Activated CD4-positive, alpha-beta memory T cell treated with anti-CD3 and anti-CD28 coated beads for 36 hours (primary cell): ENCODE results near the gene TMCC3. TPM values are rescaled to one million over a fixed set of nuclear protein-coding genes. Genes with fewer than 3 reads are reported as not detected.

Experiments used
- CTCF ChIA-PET: fragments of 350-600 bp; sonication (Branson Sonifier 250); formaldehyde crosslinking; loops from one replicate; lab custom pipeline; 2021; ENCODE audit warnings: antibody characterized with exemption, inconsistent platforms; lab: Charles Lee
- POLR2A ChIA-PET: fragments of 350-600 bp; sonication (Branson Sonifier 250); formaldehyde crosslinking; loops from one replicate; lab custom pipeline; 2021; ENCODE audit warnings: antibody characterized with exemption; lab: Charles Lee
- DNase-seq: peaks from one replicate; pipeline ENCODE4 v3.0.0-alpha.2; 2020
- H3K27ac Mint-ChIP-seq: one replicate; pipeline ENCODE4 v1.8.0; 2021; ENCODE audit warnings: mixed read lengths
- H3K27me3 Mint-ChIP-seq: one replicate; pipeline ENCODE4 v1.8.0; 2021; ENCODE audit warnings: mixed read lengths
- H3K36me3 Mint-ChIP-seq: one replicate; pipeline ENCODE4 v1.8.0; 2021; ENCODE audit warnings: mixed read lengths
- H3K4me1 Mint-ChIP-seq: one replicate; pipeline ENCODE4 v1.8.0; 2021; ENCODE audit warnings: low read depth, mixed read lengths
- H3K4me3 Mint-ChIP-seq: one replicate; pipeline ENCODE4 v1.8.0; 2021; ENCODE audit warnings: mild to moderate bottlenecking, mixed read lengths
- H3K9me3 Mint-ChIP-seq: one replicate; pipeline ENCODE4 v1.8.0; 2021; ENCODE audit warnings: mixed read lengths
- intact Hi-C: fragments of 100-400 bp; cut with micrococcal nuclease; formaldehyde crosslinking; loops from one replicate; pipeline ENCODE4 v1.15.1; 2023
- total RNA-seq, 2 experiments: library from RNA; stranded (reverse); gene quantifications; one replicate each; pipeline ENCODE4 v1.2.3, GENCODE V29; 2021

The TMCC3 gene
- total RNA-seq, 2 experiments from 2014 or later, result 0.36 to 0.43 TPM

DNA sequence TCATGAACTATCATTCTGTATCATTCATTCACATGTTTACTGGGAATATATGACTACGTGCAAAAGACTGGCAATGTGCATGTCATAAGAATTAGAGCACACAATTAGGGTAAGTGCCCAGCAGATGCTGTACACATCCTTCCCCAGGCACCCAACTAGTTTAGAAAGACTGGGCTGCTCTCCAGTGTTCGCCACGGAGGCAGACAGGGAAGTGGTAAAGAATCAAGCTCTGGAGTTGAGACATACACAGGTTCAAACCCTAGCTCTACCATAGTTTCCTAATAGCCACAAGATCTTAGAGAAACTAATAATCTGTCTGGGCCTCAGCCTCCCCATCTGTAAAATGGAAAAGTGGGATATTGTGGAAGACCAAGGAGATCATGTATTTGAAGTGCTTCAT lies 6.8 kb downstream of the TMCC3 start:
- ChIA-PET POLR2A (no interaction called here), CTCF (interaction anchor here (1.5 kb wide), 1 partner anchor 40 kb away, joined by 5 read pairs; no protein-coding TSS in a partner anchor)
- Mint-ChIP-seq H3K27ac (no peak overlapping the region), H3K27me3 (peaks cover 40% of the 10 kb centered on the region), H3K36me3 (no peaks in the 10 kb centered on the region), H3K4me1 (peaks cover 32% of the 10 kb centered on the region), H3K4me3 (no peak overlapping the region), H3K9me3 (no peaks in the 10 kb centered on the region)
- no peak for DNase-seq
- intact Hi-C loops, result loop anchor here (1.0 to 10.0 kb wide), 9 partner anchors 22 to 489 kb away; partner anchors contain the start of gene CEP83

DNA sequence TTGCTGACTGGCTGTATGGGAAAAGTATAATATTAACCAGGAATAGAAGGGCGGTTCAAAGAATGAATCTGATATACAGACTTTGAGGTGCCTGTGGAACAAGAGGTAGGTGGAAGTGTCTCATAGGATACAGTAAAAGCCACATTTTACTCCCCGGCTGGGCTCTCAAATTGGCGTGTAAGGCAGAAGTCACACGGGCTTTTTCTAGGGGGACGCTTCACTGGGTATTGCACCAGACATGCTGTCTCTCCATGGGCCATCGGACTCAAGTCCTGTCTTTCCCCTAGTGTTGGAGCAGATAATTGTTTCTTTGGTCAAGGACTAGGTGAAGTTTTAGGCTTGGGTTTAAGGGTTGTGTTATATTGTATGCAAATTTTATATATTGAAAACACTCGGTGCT lies 9.1 kb downstream of the TMCC3 start:
- peaks cover 32% of the 10 kb centered on the region for H3K4me1 Mint-ChIP-seq
- DNase-seq, result no peak
- no peaks in the 10 kb centered on the region for H3K9me3 Mint-ChIP-seq
- H3K4me3 Mint-ChIP-seq, result no peak overlapping the region
- POLR2A ChIA-PET, result no interaction called here
- CTCF ChIA-PET, result interaction anchor here (1.1 kb wide), 1 partner anchor 20 kb away, joined by 9 read pairs; no protein-coding TSS in a partner anchor
- intact Hi-C loops, result loop anchor here (2.0 to 10.0 kb wide), 7 partner anchors 46 to 486 kb away; no protein-coding TSS in a partner anchor
- no peak overlapping the region for H3K27ac Mint-ChIP-seq
- no peaks in the 10 kb centered on the region for H3K36me3 Mint-ChIP-seq
- peaks cover 33% of the 10 kb centered on the region for H3K27me3 Mint-ChIP-seq

DNA sequence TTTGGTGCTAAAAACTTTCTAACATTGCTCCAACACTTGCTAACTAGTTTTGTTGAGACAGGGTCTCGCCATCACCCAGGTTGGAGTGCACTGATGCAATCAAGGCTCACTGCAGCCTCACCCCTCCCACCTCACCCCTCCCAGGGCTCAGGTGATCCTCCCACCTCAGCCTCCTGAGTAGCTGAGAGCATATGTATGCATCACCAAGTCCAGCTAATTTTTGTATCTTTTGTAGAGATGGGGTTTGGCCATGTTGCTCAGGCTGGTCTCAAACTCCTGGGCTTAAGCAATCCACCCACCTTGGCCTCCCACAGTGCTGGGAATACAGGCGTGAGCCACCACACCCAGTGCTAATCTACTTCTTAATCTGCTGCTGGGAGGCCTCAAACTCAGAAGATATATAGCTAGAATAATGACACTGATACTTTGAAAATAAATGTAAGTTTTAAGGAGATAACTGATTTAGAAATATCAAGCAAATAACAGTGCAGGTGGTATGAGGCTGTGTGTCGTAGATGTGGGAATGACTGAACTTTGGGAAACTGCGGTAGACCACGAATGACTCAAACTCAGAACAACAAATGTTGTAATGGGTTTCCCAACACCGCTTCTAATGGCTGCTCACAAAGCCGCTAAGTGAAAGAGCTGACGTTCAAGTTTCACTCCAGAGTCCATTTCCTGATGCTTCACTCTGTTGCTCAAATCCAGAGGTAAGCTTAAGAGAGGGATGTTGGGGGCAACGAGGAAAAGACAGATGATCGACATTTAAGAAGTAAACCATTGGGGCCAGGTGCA lies 10.0 kb downstream of the TMCC3 start:
- peak; percentile 81 for DNase-seq
- peaks cover 32% of the 10 kb centered on the region for H3K4me1 Mint-ChIP-seq
- no peaks in the 10 kb centered on the region for H3K36me3 Mint-ChIP-seq
- intact Hi-C loops, result loop anchor here (1.0 to 10.0 kb wide), 8 partner anchors 19 to 486 kb away; no protein-coding TSS in a partner anchor
- H3K9me3 Mint-ChIP-seq, result no peaks in the 10 kb centered on the region
- peak overlapping the region; percentile 9 for H3K4me3 Mint-ChIP-seq
- peak overlapping the region; percentile 44 for H3K27ac Mint-ChIP-seq
- POLR2A ChIA-PET, result interaction anchor here (0.7 to 0.9 kb wide), 3 partner anchors 19 to 42 kb away, joined by 3 to 4 read pairs (median 3); no protein-coding TSS in a partner anchor
- CTCF ChIA-PET, result interaction anchor here (1.1 kb wide), 1 partner anchor 19 kb away, joined by 9 read pairs; no protein-coding TSS in a partner anchor
- H3K27me3 Mint-ChIP-seq, result peaks cover 30% of the 10 kb centered on the region

DNA sequence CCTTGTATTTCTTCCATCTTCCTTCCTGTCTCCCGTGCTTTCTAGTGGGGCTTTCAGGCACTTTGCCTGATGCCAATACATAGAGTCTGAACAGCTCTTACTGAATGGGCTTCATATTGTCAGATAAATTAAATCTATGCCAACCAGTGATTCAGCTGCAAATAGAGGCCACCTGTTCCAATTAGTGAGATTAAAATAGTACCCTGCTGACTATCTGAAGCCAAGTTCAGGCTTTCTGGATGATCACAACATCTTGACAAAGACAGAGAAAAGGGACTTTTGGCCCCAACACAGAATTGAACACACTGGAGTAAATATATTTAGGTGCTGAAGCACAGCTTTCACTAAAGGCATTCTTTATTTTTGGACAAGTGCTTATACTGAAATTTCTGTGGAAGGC lies 11.8 kb downstream of the TMCC3 start:
- Mint-ChIP-seq H3K27ac (no peak overlapping the region), H3K36me3 (no peaks in the 10 kb centered on the region), H3K4me3 (no peak overlapping the region), H3K27me3 (peaks cover 30% of the 10 kb centered on the region), H3K9me3 (no peaks in the 10 kb centered on the region), H3K4me1 (peaks cover 17% of the 10 kb centered on the region)
- ChIA-PET CTCF (no interaction called here), POLR2A (no interaction called here)
- no peak for DNase-seq
- intact Hi-C loops, result no loop called here

DNA sequence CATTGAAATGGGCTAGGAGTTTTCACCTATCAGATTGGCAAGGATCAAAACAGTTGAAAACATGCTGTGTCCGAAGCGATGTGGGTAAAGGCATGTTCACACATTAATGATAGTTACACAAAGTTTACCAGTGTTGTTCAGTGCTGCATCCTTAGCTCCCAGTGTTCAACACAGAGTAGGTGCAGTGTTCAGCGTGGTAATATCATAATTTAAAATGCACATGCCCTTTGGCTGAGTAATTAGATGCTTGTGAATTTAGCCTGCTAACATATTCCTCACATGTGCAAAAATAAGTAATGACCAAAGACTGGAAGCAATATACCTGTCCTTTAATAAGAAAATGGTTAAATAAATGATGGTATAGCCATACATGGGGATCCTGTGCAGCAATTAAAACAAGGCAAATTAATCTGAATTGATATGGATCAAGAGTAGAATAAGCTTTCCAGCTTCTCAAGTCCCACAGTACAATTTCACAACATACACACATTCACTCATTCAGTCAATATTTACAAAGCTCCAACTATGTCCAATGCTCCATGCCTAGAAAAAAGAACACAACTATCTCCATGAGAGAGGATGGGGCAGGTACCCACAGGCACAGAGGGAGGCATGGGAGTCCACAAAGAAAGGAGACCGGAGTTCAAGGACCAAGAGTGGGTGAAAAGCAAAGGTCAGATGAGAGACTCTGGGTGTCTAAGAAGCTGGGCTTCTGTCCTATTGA lies 12.8 kb downstream of the TMCC3 start:
- ChIA-PET POLR2A (no interaction called here), CTCF (interaction anchor here (1.6 kb wide), 1 partner anchor 15 kb away, joined by 3 read pairs; no protein-coding TSS in a partner anchor)
- intact Hi-C loops, result no loop called here
- no peak overlapping the region for H3K4me3 Mint-ChIP-seq
- DNase-seq, result no peak
- no peaks in the 10 kb centered on the region for H3K9me3 Mint-ChIP-seq
- no peaks in the 10 kb centered on the region for H3K36me3 Mint-ChIP-seq
- H3K27ac Mint-ChIP-seq, result no peak overlapping the region
- peaks cover 13% of the 10 kb centered on the region for H3K4me1 Mint-ChIP-seq
- peaks cover 24% of the 10 kb centered on the region for H3K27me3 Mint-ChIP-seq

DNA sequence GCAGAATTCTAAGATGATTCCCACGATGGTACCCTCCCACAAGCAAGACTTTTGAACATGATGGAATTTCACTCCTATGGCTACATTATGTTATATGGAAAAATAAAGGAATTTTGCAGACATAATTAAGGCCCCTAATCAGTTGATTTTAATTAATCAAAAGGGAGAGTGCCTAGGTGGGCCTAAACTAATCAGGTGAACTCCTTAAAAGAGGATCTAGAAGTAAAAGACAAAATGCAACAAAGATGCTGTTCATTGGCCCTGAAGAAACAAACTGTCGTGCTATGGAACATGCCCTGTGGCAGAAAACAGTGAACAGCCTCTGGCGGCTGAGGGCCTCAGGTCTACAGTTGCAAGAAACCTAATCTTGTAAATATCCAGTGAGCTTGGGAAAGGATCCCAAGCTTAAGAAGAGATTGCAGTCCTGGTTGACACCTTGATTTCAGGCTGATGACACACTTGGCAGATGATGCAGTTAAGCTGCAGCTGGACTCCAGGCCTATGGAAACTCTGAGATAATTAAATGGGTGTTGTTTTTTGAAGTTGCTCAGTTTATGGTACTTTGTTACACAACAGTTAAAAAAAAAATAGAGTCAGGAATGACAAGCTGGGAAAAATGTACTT lies 13.8 kb downstream of the TMCC3 start:
- Mint-ChIP-seq H3K27ac (no peak overlapping the region), H3K9me3 (no peaks in the 10 kb centered on the region), H3K36me3 (no peaks in the 10 kb centered on the region), H3K4me3 (no peak overlapping the region), H3K4me1 (peaks cover 13% of the 10 kb centered on the region), H3K27me3 (peaks cover 19% of the 10 kb centered on the region)
- DNase-seq, result no peak
- ChIA-PET CTCF (interaction anchor here (1.6 kb wide), 1 partner anchor 14 kb away, joined by 3 read pairs; no protein-coding TSS in a partner anchor), POLR2A (interaction anchor here (0.6 kb wide), 1 partner anchor 16 kb away, joined by 3 read pairs; no protein-coding TSS in a partner anchor)
- intact Hi-C loops, result no loop called here

DNA sequence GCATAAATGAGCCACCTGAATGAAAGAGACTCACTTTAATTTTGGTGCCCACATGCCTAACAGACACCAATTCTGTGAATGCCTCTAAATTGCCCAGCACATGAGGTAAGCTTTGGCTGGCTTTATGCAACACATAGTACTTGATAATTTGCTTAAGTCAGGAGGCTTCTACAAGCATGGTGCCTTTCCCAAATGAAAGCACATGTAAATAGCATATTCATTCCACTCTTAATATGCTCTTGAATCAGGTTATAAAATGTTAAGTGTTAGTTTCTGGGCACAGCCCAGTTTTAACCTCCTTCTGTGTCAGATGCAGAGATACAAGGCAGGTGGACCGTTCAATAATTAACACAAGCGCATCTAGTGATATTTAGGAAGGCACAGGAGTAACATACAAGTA lies 15.6 kb downstream of the TMCC3 start:
- POLR2A ChIA-PET, result no interaction called here
- H3K27me3 Mint-ChIP-seq, result peaks cover 20% of the 10 kb centered on the region
- H3K9me3 Mint-ChIP-seq, result no peaks in the 10 kb centered on the region
- intact Hi-C loops, result no loop called here
- H3K27ac Mint-ChIP-seq, result no peak overlapping the region
- H3K4me1 Mint-ChIP-seq, result no peaks in the 10 kb centered on the region
- no peaks in the 10 kb centered on the region for H3K36me3 Mint-ChIP-seq
- CTCF ChIA-PET, result no interaction called here
- no peak overlapping the region for H3K4me3 Mint-ChIP-seq
- DNase-seq, result no peak

DNA sequence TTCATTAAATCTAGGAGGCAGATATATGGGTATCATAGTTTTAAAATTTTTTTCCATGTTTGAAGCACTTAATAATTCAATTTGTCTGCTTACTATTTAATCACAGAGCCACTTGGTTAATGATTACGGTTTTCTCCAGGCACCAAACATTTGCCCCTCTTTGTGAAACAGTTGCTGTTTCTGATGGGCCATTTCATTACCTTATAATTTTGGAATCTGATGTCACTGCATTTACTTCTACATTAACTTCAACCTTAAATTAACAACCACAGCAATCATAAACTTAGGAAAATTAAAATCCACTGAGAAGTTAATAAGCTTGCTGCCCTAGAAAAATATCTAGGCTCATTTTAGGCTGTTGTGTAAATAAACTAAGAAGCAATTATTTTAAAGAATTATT lies 17.0 kb downstream of the TMCC3 start:
- H3K4me1 Mint-ChIP-seq, result no peaks in the 10 kb centered on the region
- no peaks in the 10 kb centered on the region for H3K9me3 Mint-ChIP-seq
- DNase-seq, result no peak
- intact Hi-C loops, result no loop called here
- ChIA-PET CTCF (no interaction called here), POLR2A (no interaction called here)
- no peak overlapping the region for H3K27ac Mint-ChIP-seq
- no peak overlapping the region for H3K4me3 Mint-ChIP-seq
- peaks cover 18% of the 10 kb centered on the region for H3K27me3 Mint-ChIP-seq
- no peaks in the 10 kb centered on the region for H3K36me3 Mint-ChIP-seq

DNA sequence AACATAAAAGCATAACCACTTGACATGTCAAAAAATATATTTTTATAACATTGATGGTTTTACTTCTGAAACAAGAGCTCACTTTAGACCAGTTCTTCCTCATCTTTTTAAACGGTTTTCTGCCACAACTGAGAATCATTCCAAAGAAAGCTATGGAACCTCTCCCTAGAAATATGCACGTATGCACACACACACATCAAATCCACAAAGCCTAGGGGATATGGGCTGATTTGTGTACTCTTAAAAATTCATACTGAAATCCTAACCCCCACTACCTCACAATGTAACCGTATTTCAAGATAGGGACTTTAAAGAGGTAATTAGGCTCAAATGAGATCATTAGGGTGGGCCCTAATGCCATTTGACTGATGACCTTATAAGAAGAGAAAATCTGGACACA lies 19.3 kb downstream of the TMCC3 start:
- POLR2A ChIA-PET, result no interaction called here
- CTCF ChIA-PET, result no interaction called here
- DNase-seq, result no peak
- Mint-ChIP-seq H3K4me1 (no peaks in the 10 kb centered on the region), H3K4me3 (no peak overlapping the region), H3K36me3 (no peaks in the 10 kb centered on the region), H3K27me3 (peaks cover 9% of the 10 kb centered on the region), H3K9me3 (no peaks in the 10 kb centered on the region), H3K27ac (no peak overlapping the region)
- intact Hi-C loops, result no loop called here

DNA sequence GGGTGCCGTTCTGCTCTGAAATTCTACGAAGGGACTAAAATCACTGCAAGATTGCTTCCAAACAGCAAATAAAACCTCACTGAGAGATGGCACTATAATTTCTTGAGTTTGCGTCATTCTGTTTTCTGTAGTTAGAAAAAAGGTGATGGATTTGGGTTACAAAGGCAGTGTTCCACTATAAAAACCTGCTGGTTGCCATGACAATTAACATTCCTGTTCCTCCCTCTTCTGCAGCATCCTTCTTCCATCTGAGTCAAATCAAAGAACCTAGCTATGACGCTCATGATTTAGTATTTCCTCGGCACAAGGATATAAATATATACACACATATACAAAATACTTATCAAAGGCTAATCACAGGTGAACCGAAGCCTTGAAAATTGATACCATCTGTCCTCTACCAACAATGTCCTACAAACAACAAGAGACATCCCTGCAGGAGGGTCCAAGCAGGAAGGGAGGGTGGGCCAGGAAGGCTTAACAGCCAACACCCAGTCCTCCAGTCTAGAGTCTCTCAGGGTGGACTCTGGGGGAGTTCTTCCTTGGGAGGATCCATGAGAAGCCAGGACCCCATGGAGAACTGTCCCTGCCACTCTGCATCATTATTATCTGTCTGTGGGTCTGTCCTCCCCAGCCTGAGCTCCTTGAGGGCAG lies 21.4 kb downstream of the TMCC3 start:
- H3K27ac Mint-ChIP-seq, result no peak overlapping the region
- peaks cover 2% of the 10 kb centered on the region for H3K9me3 Mint-ChIP-seq
- ChIA-PET POLR2A (no interaction called here), CTCF (no interaction called here)
- no peaks in the 10 kb centered on the region for H3K4me1 Mint-ChIP-seq
- peaks cover 3% of the 10 kb centered on the region for H3K27me3 Mint-ChIP-seq
- no peaks in the 10 kb centered on the region for H3K36me3 Mint-ChIP-seq
- DNase-seq, result no peak
- H3K4me3 Mint-ChIP-seq, result no peak overlapping the region
- intact Hi-C loops, result no loop called here

DNA sequence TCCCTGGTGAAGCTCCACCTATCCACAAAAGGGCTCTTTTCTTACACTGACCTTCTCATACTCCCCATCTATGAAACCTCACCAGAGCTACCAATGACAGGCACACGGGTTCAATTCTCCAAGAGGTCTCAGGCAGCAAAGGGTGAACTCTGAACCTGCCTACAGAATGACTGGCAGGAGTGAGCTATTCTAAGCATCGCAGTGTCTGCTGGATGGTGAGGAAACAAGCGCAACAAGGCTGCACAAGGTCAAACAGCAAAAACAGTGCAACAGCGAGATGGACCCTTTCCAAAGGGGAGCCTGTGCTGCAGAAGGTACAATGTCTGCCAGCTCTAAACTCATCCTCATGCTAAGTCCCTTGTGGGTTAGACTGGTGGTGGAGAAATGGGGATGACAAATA lies 22.0 kb downstream of the TMCC3 start:
- ChIA-PET CTCF (no interaction called here), POLR2A (no interaction called here)
- DNase-seq, result no peak
- peaks cover 2% of the 10 kb centered on the region for H3K9me3 Mint-ChIP-seq
- no peak overlapping the region for H3K4me3 Mint-ChIP-seq
- intact Hi-C loops, result no loop called here
- H3K4me1 Mint-ChIP-seq, result no peaks in the 10 kb centered on the region
- H3K27me3 Mint-ChIP-seq, result peaks cover 3% of the 10 kb centered on the region
- H3K27ac Mint-ChIP-seq, result no peak overlapping the region
- no peaks in the 10 kb centered on the region for H3K36me3 Mint-ChIP-seq
